OCI-LY1 (cell line): ENCODE results near the gene STAG3.
"Not testable (repeated sequence)": the region's sequence is repeated elsewhere in the genome, so short reads cannot be mapped to it uniquely, and the experiment has no call there.

ENCODE experiments used
- H2AFZ ChIP-seq: fragments of 200-600 bp; sonication (generic), shearing (Covaris generic); 2 replicates; pipeline ENCODE4 v1.6.0; 2014; ENCODE audit warnings: antibody characterized with exemption, mild to moderate bottlenecking, low read length
- H3F3A ChIP-seq: fragments of 200-600 bp; sonication (generic), shearing (Covaris generic); 2 replicates; pipeline ENCODE4 v1.6.0; 2014; ENCODE audit warnings: mild to moderate bottlenecking, antibody characterized with exemption, low read length, moderate library complexity; ENCODE audit not compliant: insufficient read depth
- H3K27ac ChIP-seq: fragments of 200-600 bp; sonication (generic); 2 replicates; pipeline ENCODE4 v1.5.1; 2014; ENCODE audit warnings: low read length, mixed run types, mild to moderate bottlenecking, low read depth; ENCODE audit not compliant: poor library complexity, severe bottlenecking
- H3K27me3 ChIP-seq: fragments of 200-600 bp; sonication (generic); 2 replicates; pipeline ENCODE4 v1.6.0; 2014; ENCODE audit warnings: antibody characterized with exemption, mild to moderate bottlenecking, low read length, moderate library complexity; ENCODE audit not compliant: insufficient read depth
- H3K36me3 ChIP-seq: fragments of 200-600 bp; sonication (generic); 2 replicates; pipeline ENCODE4 v1.6.1; 2014; ENCODE audit warnings: mild to moderate bottlenecking, antibody characterized with exemption, low read length, moderate library complexity, mixed read lengths; ENCODE audit not compliant: insufficient read depth
- H3K4me1 ChIP-seq: fragments of 200-600 bp; sonication (generic); 2 replicates; pipeline ENCODE4 v1.5.1; 2014; ENCODE audit warnings: mild to moderate bottlenecking, low read length, moderate library complexity; ENCODE audit not compliant: insufficient read depth, severe bottlenecking
- H3K4me2 ChIP-seq: fragments of 200-600 bp; sonication (generic), shearing (Covaris generic); 2 replicates; pipeline ENCODE4 v1.6.1; 2014; ENCODE audit warnings: low read length
- H3K4me3 ChIP-seq: fragments of 200-600 bp; sonication (generic); 2 replicates; pipeline ENCODE4 v1.5.1; 2014; ENCODE audit warnings: low read length, low read depth, mild to moderate bottlenecking, mixed read lengths; ENCODE audit not compliant: poor library complexity, severe bottlenecking
- H3K79me2 ChIP-seq: fragments of 200-600 bp; shearing (Covaris generic); 2 replicates; pipeline ENCODE4 v1.6.1; 2016; ENCODE audit warnings: mixed run types, low read length, mixed read lengths; ENCODE audit not compliant: insufficient read depth
- H3K9ac ChIP-seq: fragments of 200-600 bp; sonication (generic), shearing (Covaris generic); 2 replicates; pipeline ENCODE4 v1.6.1; 2014; ENCODE audit warnings: mild to moderate bottlenecking, low read length, mixed read lengths
- H3K9me2 ChIP-seq: fragments of 200-600 bp; sonication (generic), shearing (Covaris generic); 2 replicates; pipeline ENCODE4 v1.6.1; 2014; ENCODE audit warnings: low read depth, mild to moderate bottlenecking, low read length, mixed read lengths
- H3K9me3 ChIP-seq: fragments of 200-600 bp; shearing (Covaris generic); 2 replicates; pipeline ENCODE4 v1.6.1; 2014; ENCODE audit warnings: low read length, mixed read lengths
- H4K20me1 ChIP-seq: fragments of 200-600 bp; sonication (generic), shearing (Covaris generic); 2 replicates; pipeline ENCODE4 v1.6.0; 2016; ENCODE audit warnings: mild to moderate bottlenecking, low read length; ENCODE audit not compliant: insufficient read depth
- EZH2 ChIP-seq: fragments of 200-600 bp; sonication (generic), shearing (Covaris generic); IDR thresholded peaks from 2 replicates; pipeline ENCODE4 v1.8.0; 2017; ENCODE audit warnings: borderline replicate concordance, mixed run types, mild to moderate bottlenecking, antibody characterized with exemption, low read length, moderate library complexity, mixed read lengths
- TF ChIP-seq, protein P1 (sequence below): fragments of 200-600 bp; sonication (generic), shearing (Covaris generic); IDR thresholded peaks from 2 replicates; pipeline ENCODE4 v1.5.1; 2017; ENCODE audit warnings: mild to moderate bottlenecking, antibody characterized with exemption, low read length, moderate library complexity, mixed read lengths

Gene STAG3

DNA sequence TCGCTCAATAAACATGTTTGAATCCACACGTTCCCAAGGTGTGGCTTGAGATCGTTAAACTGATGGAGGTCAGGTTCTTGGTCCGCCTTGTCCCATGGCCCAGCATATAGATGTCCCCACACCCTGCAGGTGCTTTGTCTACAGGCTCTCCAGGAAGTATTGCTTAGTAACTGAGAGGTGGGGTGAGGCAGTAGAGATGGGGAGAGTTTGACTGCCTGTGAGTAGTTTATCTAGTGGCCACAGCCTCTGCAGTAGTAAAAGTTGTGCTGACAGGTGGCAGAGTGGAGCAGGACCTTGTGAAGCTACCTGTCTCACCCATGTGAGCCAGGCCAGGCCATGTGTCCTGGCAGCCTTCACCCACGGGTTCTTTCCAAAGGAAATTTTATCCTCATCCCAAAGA lies 36.6 kb downstream of the STAG3 start:
- H3K9ac ChIP-seq, H3K79me2 ChIP-seq, H3K36me3 ChIP-seq, H3K4me2 ChIP-seq, H3K9me3 ChIP-seq, H4K20me1 ChIP-seq, H2AFZ ChIP-seq, H3K27me3 ChIP-seq, H3K9me2 ChIP-seq, H3F3A ChIP-seq, H3K4me3 ChIP-seq: not testable (repeated sequence)
- TF ChIP-seq, protein P1, sequence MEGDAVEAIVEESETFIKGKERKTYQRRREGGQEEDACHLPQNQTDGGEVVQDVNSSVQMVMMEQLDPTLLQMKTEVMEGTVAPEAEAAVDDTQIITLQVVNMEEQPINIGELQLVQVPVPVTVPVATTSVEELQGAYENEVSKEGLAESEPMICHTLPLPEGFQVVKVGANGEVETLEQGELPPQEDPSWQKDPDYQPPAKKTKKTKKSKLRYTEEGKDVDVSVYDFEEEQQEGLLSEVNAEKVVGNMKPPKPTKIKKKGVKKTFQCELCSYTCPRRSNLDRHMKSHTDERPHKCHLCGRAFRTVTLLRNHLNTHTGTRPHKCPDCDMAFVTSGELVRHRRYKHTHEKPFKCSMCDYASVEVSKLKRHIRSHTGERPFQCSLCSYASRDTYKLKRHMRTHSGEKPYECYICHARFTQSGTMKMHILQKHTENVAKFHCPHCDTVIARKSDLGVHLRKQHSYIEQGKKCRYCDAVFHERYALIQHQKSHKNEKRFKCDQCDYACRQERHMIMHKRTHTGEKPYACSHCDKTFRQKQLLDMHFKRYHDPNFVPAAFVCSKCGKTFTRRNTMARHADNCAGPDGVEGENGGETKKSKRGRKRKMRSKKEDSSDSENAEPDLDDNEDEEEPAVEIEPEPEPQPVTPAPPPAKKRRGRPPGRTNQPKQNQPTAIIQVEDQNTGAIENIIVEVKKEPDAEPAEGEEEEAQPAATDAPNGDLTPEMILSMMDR: peak; percentile 21; the same call in 1 of the 2 replicates
- H3K4me1 ChIP-seq: peaks cover 60% of the 10 kb centered on the region
- peak overlapping the region; percentile 12 for H3K27ac ChIP-seq

GRCh38 chr7:100215895-100216294 lies 38.2 kb downstream of the STAG3 start:
- H3K36me3 ChIP-seq: no peaks in the 10 kb centered on the region
- no peak overlapping the region for H3K9ac ChIP-seq
- H2AFZ ChIP-seq: no peak overlapping the region
- peak overlapping the region; percentile 23 for H3K27ac ChIP-seq
- peaks cover 75% of the 10 kb centered on the region for H3K4me1 ChIP-seq
- H3K27me3 ChIP-seq: no peaks in the 10 kb centered on the region
- H3F3A ChIP-seq: 0 out of 2 replicates have a peak, but pooled peaks cover 2% of the 10 kb centered on the region
- TF ChIP-seq EZH2: no peak
- TF ChIP-seq, protein P1: no peak
- H3K4me3 ChIP-seq: no peak overlapping the region
- no peak overlapping the region for H3K4me2 ChIP-seq
- no peaks in the 10 kb centered on the region for H4K20me1 ChIP-seq
- no peaks in the 10 kb centered on the region for H3K79me2 ChIP-seq
- H3K9me3 ChIP-seq: no peaks in the 10 kb centered on the region
- no peaks in the 10 kb centered on the region for H3K9me2 ChIP-seq

GRCh38 chr7:100217934-100218333 lies 40.2 kb downstream of the STAG3 start:
- peaks cover 15% of the 10 kb centered on the region; the same call in 1 of the 2 replicates for H3K36me3 ChIP-seq
- not testable (repeated sequence) for H3K4me2 ChIP-seq, H3F3A ChIP-seq, H3K9ac ChIP-seq, H2AFZ ChIP-seq, H3K4me3 ChIP-seq, H3K9me3 ChIP-seq, H3K9me2 ChIP-seq, H3K27me3 ChIP-seq, H3K79me2 ChIP-seq, H4K20me1 ChIP-seq
- TF ChIP-seq, protein P1: peak; percentile 31
- H3K27ac ChIP-seq: peak overlapping the region; percentile 97
- H3K4me1 ChIP-seq: peaks cover 85% of the 10 kb centered on the region
